Measurements from ENCODE around the gene DNAJC5.
"Not testable (repeated sequence)": the region's sequence is repeated elsewhere in the genome, so short reads cannot be mapped to it uniquely, and the experiment has no call there.

DNAJC5 gene

DNA sequence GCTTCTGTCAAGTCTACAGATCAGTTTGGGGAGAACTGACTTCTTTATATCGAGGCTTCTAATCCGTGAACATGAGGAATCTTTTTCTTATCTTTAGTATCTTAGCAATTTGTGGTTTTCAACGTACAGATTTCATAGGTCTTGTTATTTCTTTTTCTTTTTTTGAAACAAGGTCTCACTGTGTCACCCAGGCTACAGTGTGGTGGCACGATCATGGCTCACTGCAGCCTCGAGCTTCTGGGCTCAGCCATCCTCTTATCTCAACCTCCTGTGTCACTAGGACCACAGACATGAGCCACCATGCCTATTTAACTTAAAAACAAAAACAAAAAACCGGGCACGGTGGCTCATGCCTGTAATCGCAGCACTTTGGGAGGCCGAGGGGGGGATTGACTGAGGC lies 29.3 kb downstream of the DNAJC5 start:
- no peaks in the 10 kb centered on the region for H3K36me3 ChIP-seq (ENCODE audit: low read length)
- no peaks in the 10 kb centered on the region for H3K9me3 ChIP-seq (ENCODE audit: insufficient read depth, low read length)
- TF ChIP-seq, protein P1, sequence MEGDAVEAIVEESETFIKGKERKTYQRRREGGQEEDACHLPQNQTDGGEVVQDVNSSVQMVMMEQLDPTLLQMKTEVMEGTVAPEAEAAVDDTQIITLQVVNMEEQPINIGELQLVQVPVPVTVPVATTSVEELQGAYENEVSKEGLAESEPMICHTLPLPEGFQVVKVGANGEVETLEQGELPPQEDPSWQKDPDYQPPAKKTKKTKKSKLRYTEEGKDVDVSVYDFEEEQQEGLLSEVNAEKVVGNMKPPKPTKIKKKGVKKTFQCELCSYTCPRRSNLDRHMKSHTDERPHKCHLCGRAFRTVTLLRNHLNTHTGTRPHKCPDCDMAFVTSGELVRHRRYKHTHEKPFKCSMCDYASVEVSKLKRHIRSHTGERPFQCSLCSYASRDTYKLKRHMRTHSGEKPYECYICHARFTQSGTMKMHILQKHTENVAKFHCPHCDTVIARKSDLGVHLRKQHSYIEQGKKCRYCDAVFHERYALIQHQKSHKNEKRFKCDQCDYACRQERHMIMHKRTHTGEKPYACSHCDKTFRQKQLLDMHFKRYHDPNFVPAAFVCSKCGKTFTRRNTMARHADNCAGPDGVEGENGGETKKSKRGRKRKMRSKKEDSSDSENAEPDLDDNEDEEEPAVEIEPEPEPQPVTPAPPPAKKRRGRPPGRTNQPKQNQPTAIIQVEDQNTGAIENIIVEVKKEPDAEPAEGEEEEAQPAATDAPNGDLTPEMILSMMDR (IDR thresholded peaks at IDR 0.05; ENCODE audit: insufficient read depth, low read length, poor library complexity, severe bottlenecking), result no peak
- TF ChIP-seq EZH2phosphoT487 (conservative IDR thresholded peaks at IDR 0.05; ENCODE audit: low read length), result no peak
- peaks cover 37% of the 10 kb centered on the region; the same call in 1 of the 2 replicates for H3K79me2 ChIP-seq (ENCODE audit: insufficient read depth, low read length)
- H2AFZ ChIP-seq (ENCODE audit: low read depth, low read length, severe bottlenecking), result no peak overlapping the region
- no peaks in the 10 kb centered on the region for H4K20me1 ChIP-seq (ENCODE audit: low read depth, low read length)
- no peak overlapping the region for H3K4me3 ChIP-seq (ENCODE audit: insufficient read depth, low read length, poor library complexity, severe bottlenecking)
- H3K27me3 ChIP-seq (ENCODE audit: low read length), result no peaks in the 10 kb centered on the region
- H3F3A ChIP-seq (ENCODE audit: insufficient read depth), result no peaks in the 10 kb centered on the region
- no peak overlapping the region for H3K9ac ChIP-seq (ENCODE audit: low read length)
- no peak overlapping the region for H3K27ac ChIP-seq (ENCODE audit: low read depth, low read length)
- no peaks in the 10 kb centered on the region for H3K9me2 ChIP-seq (replicated peaks; ENCODE audit: insufficient read depth, low read length)
- no peak overlapping the region for H3K4me2 ChIP-seq (ENCODE audit: low read depth, low read length, poor library complexity, severe bottlenecking)

DNA sequence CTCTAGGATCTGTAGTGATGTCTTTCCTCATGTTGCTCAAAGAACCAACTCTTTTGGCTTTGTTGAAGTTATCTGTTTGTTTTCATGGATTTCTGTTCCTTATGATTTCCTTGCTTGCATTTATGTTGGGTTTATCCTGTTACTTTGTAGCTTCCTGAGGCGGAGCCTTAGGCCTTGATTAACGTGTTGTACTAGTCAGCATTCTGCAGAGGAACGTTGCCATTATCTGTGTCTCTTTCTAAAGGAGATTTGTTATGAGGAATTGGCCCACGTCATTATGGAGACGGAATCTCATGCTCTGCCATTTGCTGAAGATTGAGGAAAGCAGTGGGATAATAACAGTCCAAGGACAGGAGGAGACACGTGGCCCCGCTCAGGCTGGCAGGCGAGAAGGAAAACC lies 31.4 kb downstream of the DNAJC5 start:
- no peak for TF ChIP-seq EZH2phosphoT487 (conservative IDR thresholded peaks at IDR 0.05; ENCODE audit: low read length)
- TF ChIP-seq, protein P1 (IDR thresholded peaks at IDR 0.05; ENCODE audit: insufficient read depth, low read length, poor library complexity, severe bottlenecking), result no peak
- Histone ChIP-seq H3K27me3 (ENCODE audit: low read length) (no peaks in the 10 kb centered on the region), H3K9me2 (replicated peaks; ENCODE audit: insufficient read depth, low read length) (no peaks in the 10 kb centered on the region), H4K20me1 (ENCODE audit: low read depth, low read length) (no peaks in the 10 kb centered on the region), H3K27ac (ENCODE audit: low read depth, low read length) (no peak overlapping the region), H2AFZ (ENCODE audit: low read depth, low read length, severe bottlenecking) (no peak overlapping the region), H3K36me3 (ENCODE audit: low read length) (no peaks in the 10 kb centered on the region), H3K9me3 (ENCODE audit: insufficient read depth, low read length) (no peaks in the 10 kb centered on the region), H3F3A (ENCODE audit: insufficient read depth) (no peaks in the 10 kb centered on the region), H3K79me2 (ENCODE audit: insufficient read depth, low read length) (peaks cover 32% of the 10 kb centered on the region; the same call in 1 of the 2 replicates), H3K4me2 (ENCODE audit: low read depth, low read length, poor library complexity, severe bottlenecking) (no peak overlapping the region), H3K4me3 (ENCODE audit: insufficient read depth, low read length, poor library complexity, severe bottlenecking) (no peak overlapping the region), H3K9ac (ENCODE audit: low read length) (no peak overlapping the region)

DNA sequence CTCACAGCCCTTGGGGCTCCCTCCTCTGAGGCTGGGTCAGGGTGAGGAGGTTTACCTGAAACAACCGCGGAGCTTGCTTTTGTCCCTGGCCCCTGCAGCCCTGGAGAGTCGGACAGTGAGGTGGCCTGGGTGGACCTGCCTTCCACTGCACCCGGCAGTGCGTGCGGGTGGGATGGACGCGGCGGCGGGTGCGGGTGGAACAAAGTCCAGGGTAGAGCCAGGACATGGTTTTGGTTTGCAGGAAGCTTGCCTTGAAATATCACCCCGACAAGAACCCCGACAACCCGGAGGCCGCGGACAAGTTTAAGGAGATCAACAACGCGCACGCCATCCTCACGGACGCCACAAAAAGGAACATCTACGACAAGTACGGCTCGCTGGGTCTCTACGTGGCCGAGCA lies 34.1 kb downstream of the DNAJC5 start:
- no peak overlapping the region for H3K9ac ChIP-seq (ENCODE audit: low read length)
- H3K9me2 ChIP-seq (replicated peaks; ENCODE audit: insufficient read depth, low read length), result no peaks in the 10 kb centered on the region
- H3K36me3 ChIP-seq (ENCODE audit: low read length), result no peaks in the 10 kb centered on the region
- H3K9me3 ChIP-seq (ENCODE audit: insufficient read depth, low read length), result no peaks in the 10 kb centered on the region
- H4K20me1 ChIP-seq (ENCODE audit: low read depth, low read length), result no peaks in the 10 kb centered on the region
- no peak overlapping the region for H2AFZ ChIP-seq (ENCODE audit: low read depth, low read length, severe bottlenecking)
- no peaks in the 10 kb centered on the region for H3F3A ChIP-seq (ENCODE audit: insufficient read depth)
- no peak for TF ChIP-seq EZH2phosphoT487 (conservative IDR thresholded peaks at IDR 0.05; ENCODE audit: low read length)
- TF ChIP-seq, protein P1 (IDR thresholded peaks at IDR 0.05; ENCODE audit: insufficient read depth, low read length, poor library complexity, severe bottlenecking), result no peak
- no peak overlapping the region for H3K4me3 ChIP-seq (ENCODE audit: insufficient read depth, low read length, poor library complexity, severe bottlenecking)
- peaks cover 19% of the 10 kb centered on the region; the same call in 1 of the 2 replicates for H3K79me2 ChIP-seq (ENCODE audit: insufficient read depth, low read length)
- H3K4me2 ChIP-seq (ENCODE audit: low read depth, low read length, poor library complexity, severe bottlenecking), result no peak overlapping the region
- H3K27ac ChIP-seq (ENCODE audit: low read depth, low read length), result no peak overlapping the region
- H3K27me3 ChIP-seq (ENCODE audit: low read length), result no peaks in the 10 kb centered on the region

DNA sequence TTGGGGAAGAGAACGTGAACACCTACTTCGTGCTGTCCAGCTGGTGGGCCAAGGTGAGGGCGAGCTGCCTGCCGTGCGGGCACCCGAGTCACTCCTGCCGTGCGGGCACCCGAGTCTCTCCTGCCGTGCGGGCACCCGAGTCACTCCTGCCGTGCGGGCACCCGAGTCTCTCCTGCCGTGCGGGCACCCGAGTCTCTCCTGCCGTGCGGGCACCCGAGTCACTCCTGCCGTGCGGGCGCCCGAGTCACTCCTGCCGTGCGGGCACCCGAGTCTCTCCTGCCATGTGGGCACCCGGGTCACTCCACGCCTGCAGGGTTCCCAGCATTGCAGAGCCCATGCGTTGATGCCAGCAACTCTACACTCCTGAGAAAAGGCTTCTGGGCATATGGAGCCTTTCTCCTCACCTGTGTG lies 34.6 kb downstream of the DNAJC5 start:
- not testable (repeated sequence) for H3K27ac ChIP-seq (ENCODE audit: low read depth, low read length); H4K20me1 ChIP-seq (ENCODE audit: low read depth, low read length); H2AFZ ChIP-seq (ENCODE audit: low read depth, low read length, severe bottlenecking); H3K36me3 ChIP-seq (ENCODE audit: low read length); H3F3A ChIP-seq (ENCODE audit: insufficient read depth); H3K27me3 ChIP-seq (ENCODE audit: low read length); H3K4me3 ChIP-seq (ENCODE audit: insufficient read depth, low read length, poor library complexity, severe bottlenecking); H3K9me3 ChIP-seq (ENCODE audit: insufficient read depth, low read length); H3K4me2 ChIP-seq (ENCODE audit: low read depth, low read length, poor library complexity, severe bottlenecking); H3K9ac ChIP-seq (ENCODE audit: low read length); H3K9me2 ChIP-seq (replicated peaks; ENCODE audit: insufficient read depth, low read length)
- H3K79me2 ChIP-seq (ENCODE audit: insufficient read depth, low read length), result peaks cover 15% of the 10 kb centered on the region; the same call in 1 of the 2 replicates

Data from SU-DHL-6 (cell line).